NCI-H460 (cell line): ENCODE measurements around the gene FEM1C. TPM values are rescaled to one million over a fixed set of nuclear protein-coding genes. Genes with fewer than 3 reads are reported as not detected.

Experiments
- DNase-seq: peaks from one replicate; pipeline ENCODE4 v3.0.0-alpha.2; 2016; ENCODE audit warnings: low read depth; ENCODE audit errors: extremely low read depth
- polyA plus RNA-seq: library from polyadenylated mRNA; depleted of rRNA; stranded (reverse); fragments of >200 nt; gene quantifications from 2 replicates; pipeline ENCODE4 v1.2.3, GENCODE V29; 2014; cell fraction: nucleus; rRNA removed
- total RNA-seq: library from RNA; depleted of rRNA; stranded (reverse); fragments of >200 nt; shearing (Covaris generic); gene quantifications from 2 replicates; pipeline ENCODE4 v1.2.3, GENCODE V29; 2014; rRNA removed

FEM1C gene, protein sequence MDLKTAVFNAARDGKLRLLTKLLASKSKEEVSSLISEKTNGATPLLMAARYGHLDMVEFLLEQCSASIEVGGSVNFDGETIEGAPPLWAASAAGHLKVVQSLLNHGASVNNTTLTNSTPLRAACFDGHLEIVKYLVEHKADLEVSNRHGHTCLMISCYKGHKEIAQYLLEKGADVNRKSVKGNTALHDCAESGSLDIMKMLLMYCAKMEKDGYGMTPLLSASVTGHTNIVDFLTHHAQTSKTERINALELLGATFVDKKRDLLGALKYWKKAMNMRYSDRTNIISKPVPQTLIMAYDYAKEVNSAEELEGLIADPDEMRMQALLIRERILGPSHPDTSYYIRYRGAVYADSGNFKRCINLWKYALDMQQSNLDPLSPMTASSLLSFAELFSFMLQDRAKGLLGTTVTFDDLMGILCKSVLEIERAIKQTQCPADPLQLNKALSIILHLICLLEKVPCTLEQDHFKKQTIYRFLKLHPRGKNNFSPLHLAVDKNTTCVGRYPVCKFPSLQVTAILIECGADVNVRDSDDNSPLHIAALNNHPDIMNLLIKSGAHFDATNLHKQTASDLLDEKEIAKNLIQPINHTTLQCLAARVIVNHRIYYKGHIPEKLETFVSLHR
- total RNA-seq = 11.1 and 11.7 TPM in 2 replicates
- polyA plus RNA-seq = 5.2 and 5.9 TPM in 2 replicates

DNA sequence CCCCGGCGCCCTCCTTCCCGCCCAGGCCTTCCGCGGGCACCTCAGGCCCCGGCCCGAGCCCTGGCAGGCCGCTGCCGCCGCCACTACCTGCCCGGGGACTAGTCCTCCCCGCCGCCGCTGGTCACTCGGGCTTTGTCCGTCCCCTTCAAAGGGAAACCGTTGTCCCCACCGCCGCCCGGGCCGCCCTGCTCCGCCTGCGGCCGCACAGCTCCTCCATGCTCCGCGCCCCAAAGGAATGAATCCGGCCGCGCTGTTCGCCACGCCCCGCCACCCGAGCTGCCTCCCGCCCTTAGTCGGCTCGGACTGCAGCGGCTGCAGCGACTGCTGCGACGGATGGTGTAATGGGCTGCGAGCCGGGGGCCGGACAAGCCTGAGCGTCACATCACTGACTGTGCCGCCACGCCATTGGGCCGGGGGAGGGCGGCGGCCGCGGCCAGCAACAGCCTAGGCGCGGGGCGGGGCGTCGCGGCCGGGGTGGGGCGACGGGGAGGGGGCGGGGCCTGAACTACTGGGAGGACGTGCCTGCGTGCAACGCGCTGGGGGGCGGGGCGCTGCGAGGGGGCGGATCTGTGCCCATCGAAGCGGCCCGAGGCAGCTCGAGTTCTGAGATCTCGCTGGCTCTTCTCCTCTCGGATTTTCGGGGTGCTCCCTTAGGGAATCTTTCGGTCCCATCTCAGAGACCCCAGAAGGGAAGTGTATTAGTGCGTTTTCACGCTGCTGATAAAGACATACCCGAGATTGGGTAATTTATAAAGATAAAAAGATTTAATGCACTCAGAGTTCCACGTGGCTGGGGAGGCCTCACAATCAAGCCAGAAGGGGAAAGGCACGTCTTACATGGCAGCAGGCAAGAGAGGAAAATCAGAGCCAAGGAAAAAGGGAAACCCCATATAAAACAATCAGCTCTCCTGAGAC lies at the start of gene FEM1C:
FEM1C (minus strand) TSS at position 340 of the 915 bp plus-strand sequence. CDS start 1,282 bp downstream, outside the sequence.
- DNase-seq = peak; percentile 97

DNA sequence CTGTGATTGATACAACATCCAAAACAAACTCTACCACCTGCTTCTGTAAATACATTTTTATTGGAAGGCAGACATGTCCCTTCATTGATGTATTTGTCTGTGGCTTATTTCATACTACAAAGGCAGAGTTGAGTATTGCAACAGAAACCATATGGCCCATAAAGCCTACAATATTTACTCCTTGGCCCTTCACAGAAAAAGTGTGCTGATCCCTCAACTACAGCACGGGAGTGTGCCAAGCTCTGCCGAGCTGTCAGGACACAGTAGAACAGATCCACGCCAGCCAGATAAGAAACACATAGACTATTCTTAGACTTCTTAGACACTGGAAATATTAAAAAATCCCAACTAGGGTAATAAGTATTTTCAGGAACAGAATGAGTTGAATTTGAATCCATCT lies 44.5 kb upstream of the FEM1C start:
- no peak for DNase-seq

DNA sequence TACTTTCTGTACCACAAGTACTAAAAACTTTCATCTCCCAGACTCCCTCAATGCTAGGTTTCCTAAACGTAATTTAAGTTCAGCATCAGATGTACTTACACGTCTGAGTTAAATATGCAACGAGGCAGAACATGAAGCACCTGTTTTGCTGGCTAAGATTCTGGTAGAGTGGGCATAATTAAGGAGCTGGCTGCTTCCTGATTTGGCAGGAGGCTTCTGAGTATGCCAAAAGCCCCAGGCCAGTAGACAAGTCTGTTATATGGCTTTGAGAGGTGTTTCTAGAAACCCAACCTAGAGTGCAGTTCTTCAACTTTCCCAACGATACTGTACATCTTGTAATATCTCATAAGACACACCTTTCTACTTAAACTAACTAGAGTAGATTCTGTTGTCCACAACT lies 44.1 kb upstream of the FEM1C start:
- no peak for DNase-seq

DNA sequence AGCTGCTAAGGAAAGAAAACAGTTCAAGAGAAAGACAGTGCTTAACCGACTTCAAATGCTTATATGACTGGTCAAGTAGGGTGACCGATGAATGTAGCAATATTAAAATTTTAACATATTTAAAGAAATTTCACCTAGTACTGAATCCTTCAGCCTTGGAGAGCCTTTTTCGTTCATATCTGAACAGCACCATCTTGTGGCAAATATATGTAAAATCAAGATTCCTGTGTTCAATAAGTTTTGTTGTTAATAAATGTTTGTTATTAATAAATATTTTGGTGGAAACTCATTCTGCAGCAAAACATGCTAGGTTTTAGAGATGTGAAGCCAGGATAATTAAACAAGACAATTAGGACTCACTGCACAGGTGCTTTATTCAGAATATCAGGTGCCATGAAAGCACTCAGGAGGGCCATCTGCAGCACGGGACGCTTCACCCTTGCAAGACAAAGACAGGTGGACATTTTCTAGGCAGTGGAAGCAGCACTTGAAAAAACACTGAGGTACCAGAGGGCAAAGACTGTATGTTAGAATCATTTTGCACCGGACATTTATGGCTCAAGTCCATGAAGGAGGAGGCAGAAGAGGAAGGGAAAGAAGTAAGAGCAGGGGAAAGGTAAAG lies 42.1 kb upstream of the FEM1C start:
- DNase-seq = peak; percentile 24

DNA sequence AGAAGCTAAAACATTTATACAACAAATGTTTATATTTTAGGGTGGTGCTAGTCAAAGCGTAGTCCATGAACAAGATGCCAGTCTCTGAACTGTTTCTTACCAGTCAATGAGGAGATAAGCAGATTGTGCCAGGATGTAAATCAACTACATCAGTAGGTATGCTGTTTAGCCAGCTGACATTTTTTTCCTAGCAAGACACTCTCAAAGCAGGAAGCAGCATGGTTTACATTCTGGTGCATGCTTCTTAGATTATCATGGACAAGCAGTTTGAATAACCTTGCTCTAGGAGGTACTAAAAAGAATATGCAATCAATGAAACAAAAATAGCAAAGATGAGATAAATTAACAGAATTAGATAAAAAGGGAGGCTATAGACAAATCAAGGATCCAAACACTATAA lies 40.7 kb upstream of the FEM1C start:
- no peak for DNase-seq

DNA sequence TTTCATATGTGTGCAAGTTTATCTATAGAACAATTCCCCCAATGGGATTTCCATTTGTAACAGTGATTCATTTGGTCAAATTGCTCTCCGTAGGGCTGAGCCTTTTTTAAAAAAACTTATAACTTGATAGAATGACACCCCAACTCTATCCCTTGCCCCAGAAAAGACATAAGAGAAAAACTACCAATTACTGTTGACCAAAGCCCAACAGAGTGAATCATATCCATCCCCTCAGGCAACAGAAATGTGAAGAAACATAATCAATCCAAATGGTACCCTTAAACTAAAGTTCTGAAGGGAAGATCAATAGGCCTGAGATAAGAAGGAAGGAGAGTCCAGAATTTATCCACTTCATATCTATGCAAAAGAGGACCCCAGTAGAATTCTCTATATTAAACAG lies 39.9 kb upstream of the FEM1C start:
- DNase-seq = no peak

DNA sequence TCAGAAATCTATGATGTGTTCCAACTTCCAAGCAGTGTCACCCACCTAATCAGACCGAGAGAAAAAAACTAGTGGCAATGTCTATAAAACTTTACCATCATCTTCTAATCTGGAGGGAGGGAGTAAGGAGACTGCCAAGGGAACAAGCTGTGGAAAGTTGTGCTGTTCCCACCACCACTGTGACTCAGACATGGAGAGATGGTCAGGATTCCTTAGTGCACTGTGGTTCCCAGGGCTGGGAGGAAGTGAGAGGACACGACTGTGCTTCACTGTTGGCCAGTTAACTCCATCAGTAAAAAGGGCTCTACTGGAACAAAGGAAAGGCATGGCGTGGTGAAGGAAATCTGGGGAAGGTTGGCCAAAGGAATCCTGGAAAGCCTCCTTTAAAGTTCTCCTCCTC lies 38.9 kb upstream of the FEM1C start:
- no peak for DNase-seq

DNA sequence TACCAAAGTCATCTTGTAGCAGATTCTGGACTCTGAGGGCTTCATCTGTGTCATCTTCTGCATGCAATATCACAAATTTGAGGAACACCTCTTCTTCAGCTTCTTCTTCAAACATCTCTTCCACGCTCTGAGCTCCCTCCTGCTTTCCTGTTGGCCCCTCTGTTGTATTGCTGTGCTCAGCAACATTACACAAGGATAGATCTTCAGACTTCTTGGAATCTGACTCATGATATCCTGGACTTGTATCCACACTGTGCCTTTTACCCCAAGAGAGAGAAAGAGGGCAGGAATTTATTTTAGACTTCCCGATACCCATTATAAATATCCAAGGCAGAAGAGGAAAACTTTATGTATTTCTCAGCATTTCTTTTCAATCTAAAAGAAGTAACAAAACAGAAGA lies 36.4 kb upstream of the FEM1C start:
- no peak for DNase-seq

DNA sequence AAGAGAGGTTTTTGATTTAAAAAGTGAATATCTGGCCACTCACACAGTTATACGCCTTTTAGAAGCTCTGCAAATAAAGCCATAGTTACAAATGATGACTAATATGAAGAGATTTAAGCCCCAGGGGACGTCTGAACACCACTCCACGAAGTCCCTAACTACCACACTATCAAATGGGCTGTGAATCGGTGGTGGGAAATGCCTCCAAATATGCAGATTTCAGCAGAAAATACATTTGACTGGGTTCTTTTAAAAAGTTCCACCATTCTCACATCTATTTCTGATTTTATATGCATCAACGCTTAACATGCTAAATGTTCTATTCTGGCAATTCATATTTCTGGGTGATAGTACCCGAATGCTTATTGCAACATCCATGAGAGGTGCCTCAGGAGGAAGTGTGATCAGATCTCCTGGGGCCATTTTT lies 35.2 kb upstream of the FEM1C start:
- no peak for DNase-seq

DNA sequence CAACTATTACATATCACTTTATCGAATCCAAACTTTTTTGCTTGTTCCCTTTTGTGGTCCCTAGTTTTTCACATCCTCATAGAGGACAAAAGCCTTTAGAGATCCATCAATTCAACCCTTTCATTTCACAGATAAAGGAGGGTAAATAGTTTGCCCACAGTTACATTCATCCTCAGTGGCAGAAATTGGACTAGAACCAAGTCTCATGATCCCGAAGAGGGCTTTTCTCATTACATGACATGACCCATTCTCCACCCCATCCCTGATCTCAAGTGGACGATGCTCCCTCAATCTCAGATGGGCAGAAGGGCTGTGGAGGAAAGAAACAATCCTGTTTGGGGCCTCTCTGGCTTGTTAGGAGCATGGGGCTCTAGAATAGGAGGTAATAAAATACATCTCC lies 34.6 kb upstream of the FEM1C start:
- no peak for DNase-seq

DNA sequence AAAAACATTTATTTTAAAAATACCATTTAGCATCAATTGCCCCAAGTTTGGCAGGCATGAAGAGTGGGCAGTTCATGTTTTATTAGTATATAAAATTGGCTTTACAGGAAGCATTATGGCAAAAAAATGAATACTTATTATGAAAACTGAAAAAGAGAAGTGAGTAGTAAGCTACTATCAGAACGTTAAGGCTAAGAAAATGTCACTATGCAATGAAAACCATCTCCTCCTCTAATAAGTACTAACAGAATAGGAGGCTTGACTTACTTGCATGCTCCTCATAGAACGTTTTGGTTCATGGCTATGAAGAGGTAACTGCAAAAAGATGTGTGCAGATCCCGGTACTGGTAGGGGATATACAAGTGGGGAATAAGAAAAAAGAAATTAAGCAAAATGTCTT lies 34.1 kb upstream of the FEM1C start:
- DNase-seq = no peak

DNA sequence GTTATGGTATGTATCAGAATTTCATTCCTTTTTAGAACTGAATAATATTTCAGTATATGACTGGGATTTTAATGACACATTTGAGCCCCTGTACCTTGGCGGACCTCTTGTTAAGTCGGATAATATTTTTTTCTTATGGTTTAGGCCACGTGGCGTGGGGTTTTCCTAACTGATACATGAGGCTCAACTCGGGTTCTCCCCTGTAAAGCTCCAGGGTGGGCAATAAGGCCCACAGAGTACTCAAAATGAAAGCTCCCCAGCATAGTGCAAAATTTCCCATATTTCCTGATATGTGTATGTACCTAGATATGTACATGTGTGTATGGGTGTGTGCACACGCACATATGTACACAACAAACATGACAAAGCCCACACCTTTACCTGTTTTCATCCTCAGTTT lies 33.2 kb upstream of the FEM1C start:
- no peak for DNase-seq

DNA sequence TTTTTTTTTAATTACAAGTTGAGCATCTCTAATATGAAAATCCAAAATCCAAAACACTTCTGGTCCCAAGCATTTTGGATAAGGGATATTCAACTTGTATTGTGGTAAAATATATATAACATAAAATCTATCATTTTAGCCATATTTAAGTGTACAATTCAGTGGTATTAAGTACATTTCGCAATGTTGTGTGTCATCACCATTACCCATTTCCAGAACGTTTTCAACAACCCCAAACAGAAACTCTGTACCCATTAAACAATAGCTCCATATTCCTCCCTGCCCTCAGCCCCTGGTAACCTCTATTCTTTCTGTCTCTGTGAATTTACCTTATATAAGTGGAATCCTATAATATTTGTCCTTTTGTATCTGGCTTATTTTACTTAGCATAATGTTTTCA lies 32.8 kb upstream of the FEM1C start:
- no peak for DNase-seq

DNA sequence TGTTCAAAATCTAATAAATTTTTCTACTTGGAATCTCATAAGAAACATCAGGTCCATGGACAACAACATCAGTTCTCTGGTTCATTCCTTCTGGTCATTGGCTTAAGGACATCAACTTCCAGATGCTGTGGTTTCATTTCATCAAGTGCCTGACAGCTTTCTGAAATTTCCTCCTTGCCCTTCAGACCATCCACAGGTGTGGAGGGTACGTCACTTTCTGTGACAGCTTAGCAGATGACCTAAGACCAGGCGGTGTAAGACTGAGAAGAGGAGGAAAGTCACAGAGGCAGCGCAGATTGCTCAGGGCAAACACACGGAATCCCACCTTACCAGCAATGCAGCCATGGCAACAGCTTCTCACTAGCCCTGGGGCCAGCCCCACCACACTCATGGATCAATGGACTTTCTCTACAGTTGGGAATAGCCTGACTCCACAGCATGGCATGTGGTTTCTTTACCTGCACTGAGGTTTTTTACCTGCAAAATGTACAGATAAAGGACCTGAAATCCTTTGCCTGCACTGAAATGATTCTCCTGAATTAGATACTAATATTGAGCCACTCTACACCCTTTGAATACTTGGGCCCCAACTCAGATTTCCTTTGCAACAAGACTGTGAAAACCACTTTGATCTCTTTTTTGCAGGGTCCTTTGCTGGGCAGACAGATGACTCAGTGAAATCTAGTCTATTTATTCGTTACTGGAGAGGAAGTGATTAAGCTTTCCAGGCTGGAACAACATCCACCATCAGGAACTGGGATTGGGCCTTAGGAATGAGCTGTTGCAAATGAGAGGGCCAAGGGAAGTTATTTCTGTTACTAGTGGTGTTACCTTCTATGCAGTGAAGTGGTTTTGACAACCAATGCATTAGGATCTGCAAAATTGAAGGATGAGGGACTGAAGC lies 30.8 kb upstream of the FEM1C start:
- no peak for DNase-seq

DNA sequence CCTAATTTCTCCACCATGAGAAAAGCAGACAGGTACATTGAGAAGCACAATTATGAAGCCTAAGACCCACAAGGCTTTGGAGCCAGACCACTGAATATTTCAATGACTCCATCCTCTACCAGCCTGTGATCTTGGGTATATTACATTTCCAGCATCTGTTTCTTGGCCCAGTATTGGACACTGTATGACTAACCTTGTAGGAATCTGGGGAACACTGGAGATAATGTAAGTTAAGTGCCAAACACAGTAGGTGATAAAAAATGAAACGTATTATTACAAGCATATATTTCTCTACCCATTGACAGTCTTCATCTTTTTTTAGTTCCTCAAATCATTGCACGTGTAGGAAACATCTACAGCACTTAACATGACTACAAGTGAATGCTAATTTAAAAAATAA lies 28.6 kb upstream of the FEM1C start:
- DNase-seq = no peak

DNA sequence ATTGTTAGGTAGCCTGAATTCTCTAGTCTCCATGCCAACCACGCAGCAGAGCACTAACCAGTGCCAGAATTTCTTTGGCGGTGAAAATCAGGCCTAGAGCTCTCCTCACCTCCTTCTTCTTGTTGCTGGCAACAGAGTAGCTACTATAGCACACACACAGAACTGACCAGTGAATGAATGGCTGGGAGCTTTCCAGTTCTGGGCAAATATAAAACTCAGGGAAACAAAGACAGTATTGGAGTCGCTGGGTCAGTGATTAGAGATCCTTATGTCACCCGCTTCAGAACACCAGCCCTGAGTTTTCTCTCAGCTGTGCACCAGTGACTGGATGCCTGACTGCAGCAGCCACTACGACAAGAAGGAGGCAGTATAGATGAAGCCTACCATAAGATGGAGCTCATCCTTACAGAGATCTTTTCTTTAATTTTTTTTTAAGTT lies 26.9 kb upstream of the FEM1C start:
- DNase-seq = no peak

DNA sequence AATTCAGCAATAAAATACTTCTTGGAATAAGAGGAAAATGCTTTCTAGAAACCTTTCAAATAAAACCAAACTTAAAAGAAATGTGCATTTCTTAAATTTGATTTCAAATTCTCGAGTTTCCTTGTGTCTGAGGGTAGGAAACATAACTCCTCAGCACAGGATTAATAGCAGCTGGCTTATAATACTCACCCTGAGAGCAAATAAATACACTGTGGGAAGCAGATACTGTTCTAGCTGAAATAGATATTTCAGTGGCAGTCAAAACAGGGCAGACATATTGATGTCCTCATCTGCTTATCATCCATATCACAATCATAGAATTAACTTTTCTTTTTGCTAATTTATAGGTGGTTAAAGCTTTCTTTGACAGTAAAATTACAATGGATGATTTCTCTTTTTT lies 24.1 kb upstream of the FEM1C start:
- DNase-seq = no peak

DNA sequence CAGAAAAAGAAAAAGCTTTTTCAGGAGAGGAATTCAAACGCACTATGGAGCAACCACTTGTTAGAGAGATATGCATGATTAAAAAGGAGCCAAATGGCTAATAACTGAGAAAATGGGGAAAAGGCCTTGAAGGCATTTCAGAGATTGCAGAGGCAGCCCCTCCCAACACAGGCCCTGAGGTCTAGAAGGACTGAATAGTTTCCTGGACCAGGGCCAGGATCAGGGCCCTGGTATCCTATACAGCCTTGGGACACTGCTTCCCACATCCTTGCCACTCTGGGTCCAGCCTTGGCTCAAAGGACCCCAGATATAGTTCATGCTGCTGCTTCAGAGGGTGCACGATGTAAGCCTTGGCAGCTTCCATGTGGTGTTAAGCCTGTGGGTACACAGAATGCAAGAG lies 20.7 kb upstream of the FEM1C start:
- no peak for DNase-seq

DNA sequence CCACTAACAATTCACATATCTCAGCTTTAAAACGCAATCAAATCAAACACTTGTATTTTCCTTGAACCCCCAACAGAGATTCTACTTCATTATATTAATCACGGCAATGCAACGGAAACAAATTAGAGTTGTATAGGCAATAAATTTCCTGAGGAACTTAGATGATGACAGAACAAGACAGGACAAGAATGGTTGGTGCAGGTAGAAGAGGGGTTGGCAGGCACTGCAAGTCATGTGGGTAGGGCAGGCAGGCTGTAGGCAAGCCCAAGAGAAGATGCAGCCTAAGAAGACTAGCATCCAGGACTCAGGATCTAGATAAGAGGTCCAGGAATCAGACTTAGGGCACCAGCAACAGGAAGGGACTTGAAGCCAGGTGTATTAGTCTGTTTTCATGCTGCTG lies 16.6 kb upstream of the FEM1C start:
- DNase-seq = no peak

DNA sequence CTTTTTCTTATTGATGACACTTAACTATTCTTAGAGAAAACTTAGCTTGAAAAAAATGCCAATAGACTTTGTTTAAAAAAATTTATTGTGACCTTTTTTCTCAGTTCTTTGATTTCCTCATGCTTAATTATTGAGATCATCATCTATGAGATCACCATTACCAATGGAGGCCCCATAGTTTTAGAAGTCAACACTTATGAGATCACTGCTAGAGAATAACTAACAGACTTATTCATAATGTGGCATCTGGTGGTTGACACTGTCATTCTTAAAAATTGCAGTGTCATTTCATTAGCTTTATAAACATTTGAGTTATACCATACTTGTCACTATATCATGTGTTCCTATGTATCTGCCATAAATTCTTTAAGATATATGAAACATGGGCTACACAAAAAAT lies 14.9 kb upstream of the FEM1C start:
- no peak for DNase-seq
